HG03060 (cell line): ENCODE data around the gene RELA.
"Not testable (repeated sequence)": the region's sequence is repeated elsewhere in the genome, so short reads cannot be mapped to it uniquely, and the experiment has no call there.

Experiments
- ATAC-seq: cut with Tn5 transposase; IDR thresholded peaks from one replicate; pipeline ENCODE4 v1.9.1; 2021; ENCODE audit warnings: low read depth, moderate number of reproducible peaks; ENCODE audit not compliant: unreplicated experiment

RELA gene

GRCh38 chr11:65650547-65651338 lies 12.0 kb downstream of the RELA start:
- ATAC-seq, result no peak

GRCh38 chr11:65649656-65650546 lies 12.8 kb downstream of the RELA start:
- ATAC-seq, result no peak

- ATAC-seq, result no peak
These were observed 13.7 kb downstream of the RELA start for GRCh38 chr11:65648997-65649493.

GRCh38 chr11:65646958-65647701 lies 15.6 kb downstream of the RELA start:
- no peak for ATAC-seq

- ATAC-seq, result no peak
These were observed 16.3 kb downstream of the RELA start for GRCh38 chr11:65646288-65646957.

GRCh38 chr11:65645710-65646109 lies 17.0 kb downstream of the RELA start:
- ATAC-seq, result no peak

GRCh38 chr11:65644837-65645236 lies 17.9 kb downstream of the RELA start:
- ATAC-seq, result no peak

- ATAC-seq, result no peak
These were observed 18.7 kb downstream of the RELA start for GRCh38 chr11:65643971-65644370.

- no peak for ATAC-seq
These were observed 20.6 kb downstream of the RELA start for GRCh38 chr11:65642014-65642671.

- ATAC-seq, result no peak
These were observed 21.3 kb downstream of the RELA start for GRCh38 chr11:65641297-65642013.

- ATAC-seq, result no peak
These were observed 22.0 kb downstream of the RELA start for GRCh38 chr11:65640483-65641296.

GRCh38 chr11:65639623-65640482 lies 22.9 kb downstream of the RELA start:
- ATAC-seq, result no peak

- not testable (repeated sequence) for ATAC-seq
These were observed 23.5 kb downstream of the RELA start for GRCh38 chr11:65639228-65639597.

- no peak for ATAC-seq
These were observed 24.8 kb downstream of the RELA start, which contains the start of gene SIPA1 for GRCh38 chr11:65637794-65638419. Gene SIPA1, plus strand, starts transcription at chr11:65638101. Its CDS starts 2,821 bp downstream, at chr11:65640922.

- ATAC-seq, result no peak
These were observed 25.6 kb downstream of the RELA start for GRCh38 chr11:65637032-65637557.
